H9 (cell line): Measurements from ENCODE around the gene PI4K2A. TPM values are rescaled to one million over a fixed set of nuclear protein-coding genes. Genes with fewer than 3 reads are reported as not detected.
A peak's percentile ranks its signal among the peaks of the same experiment; 100 is the strongest.
"Not testable (repeated sequence)": the region's sequence is repeated elsewhere in the genome, so short reads cannot be mapped to it uniquely, and the experiment has no call there.

Experiments
- DNase-seq: peaks from one replicate; pipeline ENCODE4 v3.0.0-alpha.2; 2017
- H2AFZ ChIP-seq: one replicate; pipeline ENCODE4 v1.6.1; 2013; ENCODE audit warnings: mild to moderate bottlenecking, low read length, control low read depth, moderate library complexity
- H2AK5ac ChIP-seq: 2 replicates; pipeline ENCODE4 v1.6.1; 2013; ENCODE audit warnings: low read length, control low read depth, mixed read lengths; ENCODE audit not compliant: insufficient read length
- H2BK120ac ChIP-seq: one replicate; pipeline ENCODE4 v1.6.1; 2013; ENCODE audit warnings: low read depth, mild to moderate bottlenecking, low read length, control low read depth, inconsistent platforms; ENCODE audit not compliant: poor library complexity, severe bottlenecking
- H2BK12ac ChIP-seq: 2 replicates; pipeline ENCODE4 v1.6.1; 2013; ENCODE audit warnings: low read length, control low read depth, mixed read lengths, low read depth; ENCODE audit not compliant: insufficient read length
- H2BK15ac ChIP-seq: 2 replicates; pipeline ENCODE4 v1.6.1; 2013; ENCODE audit warnings: low read depth, low read length, control low read depth
- H2BK20ac ChIP-seq: one replicate; pipeline ENCODE4 v1.6.1; 2013; ENCODE audit warnings: low read depth, mild to moderate bottlenecking, low read length, control low read depth, inconsistent platforms; ENCODE audit not compliant: poor library complexity, severe bottlenecking
- H2BK5ac ChIP-seq: 2 replicates; pipeline ENCODE4 v1.6.1; 2013; ENCODE audit warnings: low read length, control low read depth, mixed read lengths; ENCODE audit not compliant: insufficient read length
- H3K14ac ChIP-seq: 2 replicates; pipeline ENCODE4 v1.6.1; 2013; ENCODE audit warnings: low read length, control low read depth; ENCODE audit not compliant: insufficient read depth
- H3K18ac ChIP-seq: 2 replicates; pipeline ENCODE4 v1.6.1; 2013; ENCODE audit warnings: low read depth, mild to moderate bottlenecking, mixed read lengths, low read length, control low read depth; ENCODE audit not compliant: insufficient read length
- H3K23ac ChIP-seq: 2 replicates; pipeline ENCODE4 v1.6.1; 2013; ENCODE audit warnings: low read length, control low read depth, mixed read lengths, low read depth; ENCODE audit not compliant: insufficient read length
- H3K23me2 ChIP-seq: 2 replicates; pipeline ENCODE4 v1.6.1; 2013; ENCODE audit warnings: low read depth, mild to moderate bottlenecking, mixed read lengths, low read length, control low read depth; ENCODE audit not compliant: insufficient read length, poor library complexity, severe bottlenecking
- H3K27ac ChIP-seq: 2 replicates; pipeline ENCODE4 v1.5.1; 2013; ENCODE audit warnings: low read length, control low read depth, mixed read lengths, low read depth; ENCODE audit not compliant: insufficient read length
- H3K27me3 ChIP-seq: 2 replicates; pipeline ENCODE4 v1.6.1; 2013; ENCODE audit warnings: low read length, control low read depth, inconsistent platforms; ENCODE audit not compliant: insufficient read depth
- H3K4ac ChIP-seq: 2 replicates; pipeline ENCODE4 v1.6.1; 2013; ENCODE audit warnings: low read depth, mild to moderate bottlenecking, control low read depth, inconsistent platforms, low read length, moderate library complexity
- H3K4me1 ChIP-seq: 2 replicates; pipeline ENCODE4 v1.6.1; 2013; ENCODE audit warnings: low read length, control low read depth, inconsistent platforms; ENCODE audit not compliant: insufficient read depth
- H3K4me2 ChIP-seq: 2 replicates; pipeline ENCODE4 v1.6.1; 2013; ENCODE audit warnings: low read length, control low read depth, mixed read lengths; ENCODE audit not compliant: insufficient read length, insufficient read depth
- H3K56ac ChIP-seq: 2 replicates; pipeline ENCODE4 v1.6.1; 2013; ENCODE audit warnings: low read depth, mild to moderate bottlenecking, mixed read lengths, low read length, control low read depth; ENCODE audit not compliant: insufficient read length
- H3K79me1 ChIP-seq: 2 replicates; pipeline ENCODE4 v1.6.1; 2013; ENCODE audit warnings: low read depth, mild to moderate bottlenecking, moderate library complexity, low read length, control low read depth, inconsistent platforms; ENCODE audit not compliant: insufficient read depth, poor library complexity, severe bottlenecking
- H3K79me2 ChIP-seq: 2 replicates; pipeline ENCODE4 v1.6.1; 2013; ENCODE audit warnings: low read length, control low read depth, inconsistent platforms; ENCODE audit not compliant: insufficient read depth
- H3K9ac ChIP-seq: 2 replicates; pipeline ENCODE4 v1.6.1; 2013; ENCODE audit warnings: low read length, control low read depth, mixed read lengths; ENCODE audit not compliant: insufficient read length; ENCODE audit errors: extremely low read depth
- H3K9me3 ChIP-seq: one replicate; pipeline ENCODE4 v1.6.1; 2013; ENCODE audit warnings: low read depth, low read length, inconsistent platforms; ENCODE audit not compliant: control insufficient read depth
- H3T11ph ChIP-seq: one replicate; pipeline ENCODE4 v1.6.1; 2013; ENCODE audit warnings: mild to moderate bottlenecking, low read length, control low read depth, inconsistent platforms
- H4K20me1 ChIP-seq: one replicate; pipeline ENCODE4 v1.6.1; 2013; ENCODE audit not compliant: control insufficient read depth, insufficient read length, insufficient read depth
- H4K5ac ChIP-seq: 2 replicates; pipeline ENCODE4 v1.6.1; 2013; ENCODE audit warnings: low read depth, mild to moderate bottlenecking, mixed read lengths, low read length, control low read depth; ENCODE audit not compliant: insufficient read length
- H4K8ac ChIP-seq: replicated peaks from 2 replicates; pipeline ENCODE4 v1.6.1; 2013; ENCODE audit warnings: low read length, control low read depth, mixed read lengths, low read depth; ENCODE audit not compliant: insufficient read length
- H4K91ac ChIP-seq: 2 replicates; pipeline ENCODE4 v1.6.1; 2013; ENCODE audit warnings: low read depth, mild to moderate bottlenecking, moderate library complexity, mixed read lengths, low read length, control low read depth; ENCODE audit not compliant: insufficient read length
- H3K27ac Mint-ChIP-seq, 3 experiments: 2 replicates in 2 of 3; 3 replicates in 1 of 3; pipeline ENCODE4 v1.8.0; 2020 to 2021; ENCODE audit warnings: mixed read lengths in 3 of 3, mild to moderate bottlenecking in 1 of 3, moderate library complexity in 1 of 3
- H3K27me3 Mint-ChIP-seq: 2 replicates; pipeline ENCODE4 v1.8.0; 2021; ENCODE audit warnings: low read depth, mild to moderate bottlenecking, moderate library complexity, mixed read lengths
- H3K36me3 Mint-ChIP-seq, 3 experiments: 2 replicates in 2 of 3; 3 replicates in 1 of 3; pipeline ENCODE4 v1.8.0; 2020 to 2021; ENCODE audit warnings: low read depth in 3 of 3, mixed read lengths in 3 of 3; ENCODE audit not compliant: insufficient read depth in 1 of 3
- H3K4me1 Mint-ChIP-seq, 2 experiments: 2 replicates each; pipeline ENCODE4 v1.8.0; 2020; ENCODE audit warnings: mixed read lengths in 2 of 2
- H3K4me3 Mint-ChIP-seq, 2 experiments: 2 replicates in 1 of 2; 3 replicates in 1 of 2; pipeline ENCODE4 v1.8.0; 2020 to 2021; ENCODE audit warnings: mild to moderate bottlenecking in 2 of 2, mixed read lengths in 2 of 2, moderate library complexity in 1 of 2
- H3K9me3 Mint-ChIP-seq, 2 experiments: 2 replicates in 1 of 2; 3 replicates in 1 of 2; pipeline ENCODE4 v1.8.0; 2020; ENCODE audit warnings: mild to moderate bottlenecking in 2 of 2, mixed read lengths in 2 of 2, moderate library complexity in 1 of 2
- WGBS: extraction: QIAGEN DNeasy Blood & Tissue Kit; methylation state at CpG from one replicate; pipeline ENCODE4 v1.1.7; 2013; ENCODE audit warnings: missing lambda C conversion rate, low lambda C conversion rate, mixed read lengths; ENCODE audit not compliant: insufficient read length; ENCODE audit errors: extremely low coverage; 5-methylcytosine and 5-hydroxymethylcytosine counted together
- total RNA-seq: library from RNA; stranded (reverse); gene quantifications from 2 replicates; pipeline ENCODE4 v1.2.1, GENCODE V29; 2021
- TF ChIP-seq, protein P1 (sequence below): fragments of 200-600 bp; sonication (generic); conservative IDR thresholded peaks from 3 replicates; pipeline ENCODE4 v1.8.0; 2021; ENCODE audit warnings: antibody characterized with exemption, mild to moderate bottlenecking

PI4K2A gene
- total RNA-seq, 1 experiment from 2014 or later, result 30.9 TPM

DNA sequence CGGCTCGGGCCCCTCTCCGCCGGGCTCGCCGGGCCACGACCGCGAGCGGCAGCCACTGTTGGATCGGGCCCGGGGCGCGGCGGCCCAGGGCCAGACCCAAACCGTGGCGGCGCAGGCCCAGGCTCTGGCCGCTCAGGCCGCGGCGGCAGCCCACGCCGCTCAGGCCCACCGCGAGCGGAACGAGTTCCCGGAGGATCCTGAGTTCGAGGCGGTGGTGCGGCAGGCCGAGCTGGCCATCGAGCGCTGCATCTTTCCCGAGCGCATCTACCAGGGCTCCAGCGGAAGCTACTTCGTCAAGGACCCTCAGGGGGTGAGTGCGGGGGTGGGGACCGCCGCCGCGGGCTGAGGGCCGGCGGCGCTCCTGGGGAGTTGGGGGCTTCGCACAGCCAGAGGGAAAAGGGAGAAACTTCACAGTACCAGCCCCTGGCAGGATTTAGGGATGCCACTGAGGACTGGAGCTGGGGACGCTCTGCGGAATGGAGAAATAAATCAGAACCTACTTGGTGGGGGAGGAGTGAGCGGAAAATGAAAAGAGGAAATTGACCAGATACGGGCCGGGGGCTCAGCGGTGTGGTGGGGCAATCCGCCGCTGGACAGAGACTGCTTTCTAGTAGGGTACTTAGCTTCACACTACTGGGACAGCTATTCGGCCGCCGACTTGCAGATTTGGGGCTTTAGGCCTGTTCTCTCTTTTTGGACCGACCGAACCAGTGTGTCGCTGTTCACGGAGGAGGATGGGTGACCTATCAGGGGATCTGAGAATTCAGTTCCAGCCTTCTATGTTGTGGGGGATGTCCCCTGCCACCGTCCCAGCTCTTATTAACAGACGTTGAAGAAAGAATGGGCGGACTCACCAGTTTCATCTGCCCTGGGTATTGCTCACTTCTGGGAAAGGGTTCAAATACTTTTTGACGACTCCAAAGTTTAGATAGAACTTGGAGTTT, 669 bp downstream of the PI4K2A start:
- Histone ChIP-seq H2BK12ac (no peak overlapping the region), H3K9me3 (no peaks in the 10 kb centered on the region), H3K4me1 (peaks cover 5% of the 10 kb centered on the region), H3K18ac (peak overlapping the region; percentile 83), H3K23me2 (peaks cover 11% of the 10 kb centered on the region), H2AFZ (no peak overlapping the region), H2BK5ac (no peak overlapping the region), H3K23ac (no peak overlapping the region), H2BK120ac (no peak overlapping the region), H3K4me2 (peak overlapping the region; percentile 87), H3K4ac (no peak overlapping the region), H4K8ac (no peak overlapping the region), H4K20me1 (no peaks in the 10 kb centered on the region), H3K79me2 (peaks cover 7% of the 10 kb centered on the region; the same call in 1 of the 2 replicates), H3K27ac (no peak overlapping the region), H2AK5ac (no peak overlapping the region), H3K56ac (no peak overlapping the region), H2BK15ac (no peak overlapping the region), H2BK20ac (no peak overlapping the region), H3K9ac (peak overlapping the region; percentile 87), H4K91ac (no peak overlapping the region), H3K27me3 (no peaks in the 10 kb centered on the region), H3T11ph (no peak overlapping the region), H3K14ac (peak overlapping the region; percentile 93), H3K79me1 (peaks cover 4% of the 10 kb centered on the region), H4K5ac (no peak overlapping the region)
- peaks cover 22 to 24% of the 10 kb centered on the region in 2 experiments for H3K4me1 Mint-ChIP-seq
- peak overlapping the region; percentile 56 to 92 (median 83) for H3K27ac Mint-ChIP-seq
- no peaks in the 10 kb centered on the region; a peak in 2 of 5 replicates for H3K9me3 Mint-ChIP-seq
- WGBS, result no CpG with 5 or more reads among the region's 67 CpGs
- DNase-seq, result peak; percentile 56
- peak overlapping the region; percentile 84 to 95 for H3K4me3 Mint-ChIP-seq
- TF ChIP-seq, protein P1, sequence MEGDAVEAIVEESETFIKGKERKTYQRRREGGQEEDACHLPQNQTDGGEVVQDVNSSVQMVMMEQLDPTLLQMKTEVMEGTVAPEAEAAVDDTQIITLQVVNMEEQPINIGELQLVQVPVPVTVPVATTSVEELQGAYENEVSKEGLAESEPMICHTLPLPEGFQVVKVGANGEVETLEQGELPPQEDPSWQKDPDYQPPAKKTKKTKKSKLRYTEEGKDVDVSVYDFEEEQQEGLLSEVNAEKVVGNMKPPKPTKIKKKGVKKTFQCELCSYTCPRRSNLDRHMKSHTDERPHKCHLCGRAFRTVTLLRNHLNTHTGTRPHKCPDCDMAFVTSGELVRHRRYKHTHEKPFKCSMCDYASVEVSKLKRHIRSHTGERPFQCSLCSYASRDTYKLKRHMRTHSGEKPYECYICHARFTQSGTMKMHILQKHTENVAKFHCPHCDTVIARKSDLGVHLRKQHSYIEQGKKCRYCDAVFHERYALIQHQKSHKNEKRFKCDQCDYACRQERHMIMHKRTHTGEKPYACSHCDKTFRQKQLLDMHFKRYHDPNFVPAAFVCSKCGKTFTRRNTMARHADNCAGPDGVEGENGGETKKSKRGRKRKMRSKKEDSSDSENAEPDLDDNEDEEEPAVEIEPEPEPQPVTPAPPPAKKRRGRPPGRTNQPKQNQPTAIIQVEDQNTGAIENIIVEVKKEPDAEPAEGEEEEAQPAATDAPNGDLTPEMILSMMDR, result no peak
- peaks cover 17 to 31% (median 27%) of the 10 kb centered on the region in 3 experiments; a peak in 6 of 7 replicates for H3K36me3 Mint-ChIP-seq
- no peaks in the 10 kb centered on the region for H3K27me3 Mint-ChIP-seq

DNA sequence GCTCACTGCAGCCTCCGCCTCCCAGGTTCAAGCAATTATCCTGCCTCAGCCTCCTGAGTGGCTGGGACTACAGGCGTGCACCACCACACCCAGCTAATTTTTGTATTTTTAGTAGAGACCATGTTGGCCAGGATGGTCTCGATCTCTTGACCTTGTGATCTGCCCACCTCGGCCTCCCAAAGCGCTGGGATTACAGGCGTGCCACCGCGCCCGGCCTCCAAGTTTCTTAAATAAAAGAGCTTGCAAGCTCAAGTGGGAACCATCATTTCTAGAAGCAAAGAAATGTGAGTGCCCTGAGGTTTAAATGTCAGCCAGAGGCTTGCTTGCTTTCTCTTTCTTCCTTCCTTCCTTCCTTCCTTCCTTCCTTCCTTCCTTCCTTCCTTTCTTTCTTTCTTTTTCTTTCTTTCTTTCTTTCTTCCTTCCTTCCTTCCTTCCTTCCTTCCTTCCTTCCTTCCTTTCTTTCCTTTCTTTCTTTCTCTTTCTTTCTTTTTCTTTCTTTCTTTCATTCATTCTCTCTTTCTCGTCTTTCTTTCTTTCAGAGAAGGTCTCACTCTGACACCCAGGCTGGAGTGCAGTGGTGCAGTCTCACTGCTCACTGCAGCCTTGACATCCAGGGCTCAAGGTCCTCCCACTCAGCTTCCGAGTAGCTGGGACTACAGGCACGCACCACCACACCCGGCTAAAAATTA, 2.1 kb downstream of the PI4K2A start:
- not testable (repeated sequence) for H3K79me2 ChIP-seq, H3K4ac ChIP-seq
- peak overlapping the region in 1 of 3 experiments; percentile 23; a peak in 1 of 7 replicates for H3K27ac Mint-ChIP-seq

More for the DNA sequence above, 2.1 kb downstream of the PI4K2A start:
- not testable (repeated sequence) for H3K18ac ChIP-seq, H2BK15ac ChIP-seq, H3K4me1 ChIP-seq, H2BK120ac ChIP-seq, H4K91ac ChIP-seq, H2BK20ac ChIP-seq, H3K14ac ChIP-seq, H3K9ac ChIP-seq, H3K27me3 ChIP-seq, H3K4me2 ChIP-seq, DNase-seq, H3K23ac ChIP-seq, H4K5ac ChIP-seq, H4K8ac ChIP-seq, H3K9me3 Mint-ChIP-seq, H2BK12ac ChIP-seq, H3K9me3 ChIP-seq, H2AK5ac ChIP-seq, H2AFZ ChIP-seq, H3K27me3 Mint-ChIP-seq, H3K56ac ChIP-seq, H3K79me1 ChIP-seq, H2BK5ac ChIP-seq, H3K27ac ChIP-seq, H3T11ph ChIP-seq, H4K20me1 ChIP-seq
- Mint-ChIP-seq H3K4me3 (peak overlapping the region; percentile 84 to 95), H3K4me1 (peaks cover 29 to 31% of the 10 kb centered on the region in 2 experiments), H3K36me3 (peaks cover 17 to 31% (median 29%) of the 10 kb centered on the region in 3 experiments; a peak in 6 of 7 replicates)
- H3K23me2 ChIP-seq, result peaks cover 11% of the 10 kb centered on the region
- 100% methylated on average over 1 of the region's 13 CpGs for WGBS
